Dermis microvascular lymphatic vessel endothelial cell (primary cell): ENCODE measurements around the gene NOC4L. TPM values are rescaled to one million over a fixed set of nuclear protein-coding genes. Genes with fewer than 3 reads are reported as not detected.

ENCODE experiments used
- DNase-seq, 2 donors: peaks; one replicate each; pipeline versions ENCODE4 v3.0.0 to v3.0.0-alpha.2; 2010; ENCODE audit warnings: low read depth in 2 of 2
- total RNA-seq: library from RNA; depleted of rRNA; stranded (reverse); fragments of >200 nt; gene quantifications from 2 replicates; pipeline ENCODE4 v1.2.1, GENCODE V29; 2014

The NOC4L gene
- total RNA-seq, 1 donor from 2014 or later, result 12.3 TPM

DNA sequence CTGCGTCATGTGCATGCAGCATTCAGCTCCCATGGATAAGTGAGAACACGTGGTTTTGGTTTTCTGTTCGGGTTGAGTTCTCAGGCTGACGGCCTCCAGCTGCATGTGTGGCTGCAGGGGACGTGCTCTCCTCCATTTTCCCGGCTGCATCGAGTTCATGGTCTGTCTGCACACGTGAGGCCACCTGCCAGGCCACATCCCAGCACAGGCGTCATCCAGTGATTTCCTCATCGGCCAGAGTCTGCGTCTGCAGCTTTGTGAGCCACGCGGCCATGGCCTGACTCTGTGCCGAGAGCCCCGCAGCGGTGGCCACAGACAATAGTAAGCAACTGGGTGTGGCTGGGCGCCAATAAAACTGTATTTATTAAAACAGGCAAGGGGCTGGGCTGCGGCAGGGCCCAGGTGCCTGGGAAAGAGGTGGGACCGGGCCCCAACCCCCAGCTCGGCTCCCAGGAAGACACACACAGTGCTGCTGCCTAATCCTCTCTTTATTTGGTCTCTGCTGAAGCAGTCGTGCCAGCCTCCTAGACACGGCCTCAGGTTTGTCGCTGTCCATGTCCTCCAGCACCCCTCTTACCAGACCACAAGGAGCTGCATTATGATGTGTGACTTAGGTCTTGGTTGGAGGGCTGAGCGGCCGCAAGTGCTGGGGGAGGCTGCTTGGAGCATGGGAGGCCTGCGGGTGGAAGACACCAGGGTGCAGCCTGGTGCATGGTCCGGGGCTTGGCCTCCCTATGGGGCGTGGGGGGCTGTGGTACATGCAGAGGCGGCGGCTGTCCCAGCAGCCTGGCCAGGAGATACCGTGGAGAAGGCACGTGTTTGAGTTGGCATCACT is 52.0 kb downstream of the NOC4L start:
- DNase-seq, result no peak

DNA sequence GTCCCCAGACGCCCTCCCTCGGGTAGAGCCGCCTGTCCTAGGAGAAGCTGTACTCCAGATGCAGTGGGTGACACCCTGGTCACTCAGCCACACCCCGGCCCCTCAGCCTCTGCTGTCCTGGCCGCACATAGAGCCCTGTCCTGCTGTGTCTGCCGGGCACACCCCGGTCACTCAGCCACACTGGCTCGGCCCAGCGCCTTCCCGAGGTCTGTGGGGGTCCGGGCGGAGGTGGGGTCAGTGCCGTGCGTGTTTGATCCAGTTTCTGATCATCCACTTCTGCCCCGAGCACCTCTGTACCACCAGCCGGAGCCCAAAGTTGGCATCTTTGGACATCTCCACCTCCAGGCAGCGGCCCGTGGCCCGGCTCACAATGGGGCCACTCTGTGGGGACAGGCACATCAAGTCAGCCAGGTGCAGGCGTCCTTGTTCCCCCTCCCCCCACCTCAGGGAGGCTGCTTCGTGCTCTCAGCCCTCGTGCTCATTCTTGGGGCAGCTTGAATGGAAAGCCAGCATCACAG is 52.7 kb downstream of the NOC4L start:
- no peak for DNase-seq

DNA sequence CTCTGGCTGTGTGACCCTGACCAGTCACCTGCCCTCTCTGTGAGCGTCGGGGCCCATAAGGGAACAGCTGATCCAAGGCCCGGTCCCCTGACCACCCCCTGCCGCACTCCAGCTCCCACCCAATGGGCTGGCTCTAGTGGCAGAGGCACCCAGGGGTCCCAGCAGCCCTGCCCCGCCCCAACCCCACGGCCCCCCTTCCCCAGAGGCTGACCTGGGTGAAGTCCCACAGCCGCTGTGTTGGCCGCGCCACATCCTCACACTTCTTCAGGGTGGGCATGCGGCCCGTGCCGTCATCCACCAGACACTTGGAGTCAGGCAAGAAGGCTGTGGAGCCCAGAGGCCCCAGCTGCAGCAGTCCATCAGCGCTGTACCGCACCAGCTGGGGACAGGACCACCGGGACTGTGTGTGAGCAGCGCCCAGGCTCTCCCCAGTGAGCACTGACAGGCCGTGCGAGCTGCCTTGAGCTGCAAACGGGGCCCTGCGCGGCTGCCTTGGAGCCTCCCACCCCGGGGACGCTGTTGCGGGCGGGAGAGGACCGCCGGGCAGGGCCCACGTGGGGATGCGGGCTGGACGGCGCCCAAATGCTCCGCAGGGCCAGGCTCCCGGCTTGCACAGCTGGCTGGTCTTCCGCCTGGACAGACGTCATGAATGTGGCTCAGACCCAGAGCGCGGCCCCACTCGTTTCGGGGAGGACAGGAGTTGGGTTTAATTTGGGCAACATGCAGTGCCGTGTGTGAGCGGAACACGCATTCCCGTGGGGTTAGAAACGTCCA is 53.5 kb downstream of the NOC4L start:
- DNase-seq, result no peak

DNA sequence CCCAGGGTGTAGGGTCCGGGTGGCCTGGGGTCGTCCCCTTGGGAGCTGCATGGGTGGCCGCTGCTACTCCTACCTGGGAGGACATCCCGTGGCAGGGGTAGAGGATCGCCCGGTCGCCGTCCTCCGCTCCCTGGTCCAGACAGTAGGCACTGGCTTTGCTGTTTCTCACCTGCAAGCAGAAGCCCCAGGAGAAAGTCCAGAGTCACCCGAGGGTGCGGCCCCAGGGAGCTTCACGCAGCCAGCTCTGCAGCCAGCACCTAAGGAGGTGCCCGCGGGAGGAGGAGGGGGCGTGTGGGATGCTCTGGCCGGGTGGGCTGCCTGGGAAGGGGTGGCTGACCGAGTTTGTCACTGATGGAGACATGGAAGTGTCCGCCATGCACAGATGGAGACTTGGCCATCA is 54.8 kb downstream of the NOC4L start:
- DNase-seq, result no peak

DNA sequence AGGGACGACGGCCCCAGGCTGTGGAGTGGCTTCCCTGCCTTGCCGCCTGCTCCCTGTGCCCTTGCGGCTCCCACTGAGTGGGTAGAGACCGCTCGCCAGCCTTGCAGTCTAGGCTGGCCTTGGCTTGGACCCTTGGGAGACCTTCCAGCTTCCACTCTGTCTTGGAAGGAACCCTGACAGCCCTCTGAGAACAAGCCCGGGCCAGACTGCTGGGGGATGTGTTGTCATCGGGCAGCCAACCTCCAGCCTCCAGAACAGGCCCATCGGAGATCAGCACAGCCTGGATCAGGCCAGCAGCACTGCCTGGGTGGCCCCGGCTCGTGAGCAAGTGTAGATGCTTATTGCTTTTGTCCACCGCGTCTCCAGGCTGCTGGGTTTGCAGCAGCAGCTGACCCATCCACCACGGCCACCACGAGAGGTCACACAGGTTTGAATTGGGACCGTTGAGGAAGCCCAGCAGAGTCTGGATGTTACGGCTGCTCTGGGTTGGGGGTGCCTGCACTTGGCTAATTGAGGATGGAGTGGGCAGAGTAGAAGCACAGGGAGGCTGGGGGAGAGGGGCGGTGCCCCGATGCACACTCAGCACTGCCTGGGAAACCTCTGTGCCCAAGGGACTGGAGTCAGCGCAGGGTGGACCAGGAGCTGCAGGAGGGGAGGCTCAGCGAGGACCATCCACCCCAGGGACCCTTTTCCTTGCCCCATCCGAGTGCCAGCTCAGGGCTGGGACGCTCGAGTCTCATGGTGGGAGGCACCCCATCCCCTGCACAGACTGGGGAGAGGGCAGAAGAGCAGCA is 55.5 kb downstream of the NOC4L start:
- DNase-seq, result no peak

DNA sequence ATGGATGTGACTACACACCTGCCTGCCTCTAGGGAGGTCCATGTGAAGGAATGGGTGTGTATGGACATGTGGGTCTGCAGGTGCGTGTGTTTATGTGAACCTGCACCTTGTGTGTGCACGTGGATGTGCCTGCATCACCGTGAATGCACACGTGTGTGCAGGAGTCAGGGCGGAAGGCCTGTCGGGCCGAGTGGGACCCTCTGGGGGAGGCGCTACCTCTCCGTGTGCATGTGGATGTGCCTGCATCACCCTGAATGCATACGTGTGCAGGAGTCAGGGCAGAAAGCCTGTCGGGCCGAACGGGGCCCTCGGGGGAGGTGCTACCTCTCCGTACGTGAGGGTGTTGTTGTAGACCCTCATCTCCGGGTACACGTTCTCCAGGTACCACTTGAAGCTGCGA is 56.5 kb downstream of the NOC4L start:
- DNase-seq, result no peak

DNA sequence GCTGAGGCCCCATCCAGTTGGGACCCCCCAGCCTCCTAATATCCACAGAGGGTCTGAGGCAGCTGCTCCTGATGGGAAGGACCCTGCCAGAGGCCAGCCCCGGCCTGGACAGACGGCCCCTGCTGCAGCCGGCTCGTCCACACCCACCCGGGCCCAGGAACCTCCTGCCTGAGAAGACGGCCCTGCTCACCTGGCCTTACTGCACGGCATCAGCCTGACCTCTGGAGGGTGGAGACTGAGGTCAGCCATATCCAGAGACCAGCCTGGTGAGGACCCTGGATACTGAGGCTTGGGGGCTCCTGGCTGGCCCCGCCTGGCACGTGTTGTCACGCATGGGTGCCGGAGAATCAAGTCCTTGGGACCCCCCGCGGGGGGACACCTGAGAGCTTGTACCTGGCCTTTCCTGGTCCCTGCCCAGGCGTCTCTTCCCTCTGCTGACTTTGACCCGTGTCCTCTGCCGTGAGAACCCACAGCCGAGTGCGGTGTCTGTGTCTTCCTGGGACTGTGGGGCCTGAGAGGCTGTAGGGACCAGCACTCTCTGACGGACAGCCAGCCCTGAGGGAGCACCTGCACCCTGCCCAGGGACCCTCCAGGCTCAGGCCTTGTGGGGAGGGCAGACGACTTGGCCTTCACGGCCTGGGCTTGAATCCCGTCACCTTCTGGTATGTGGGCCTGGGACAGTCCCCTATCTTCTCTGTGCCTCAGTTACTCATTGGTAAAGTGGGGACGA is 57.3 kb downstream of the NOC4L start:
- DNase-seq, result no peak

Other genes starting within 250 kb of the NOC4L start
- 4.5 and 16.2 TPM in 2 replicates for gene ULK1, start 249.8 kb upstream of the NOC4L start, total RNA-seq
- 7.6 and 10.2 TPM in 2 replicates for gene PUS1, start 215.2 kb upstream of the NOC4L start, total RNA-seq
- gene EP400, start 194.5 kb upstream of the NOC4L start, total RNA-seq, result 5.9 and 10.7 TPM in 2 replicates
- gene DDX51, start 138 bp upstream of the NOC4L start, total RNA-seq, result 5.1 TPM in 2 replicates
- gene GALNT9, start 185.1 kb downstream of the NOC4L start, total RNA-seq, result under 0.01 TPM in 1 of 2 replicates, not detected in the other